OCI-LY7 (cell line): ENCODE results near the gene ESR2. TPM values are rescaled to one million over a fixed set of nuclear protein-coding genes. Genes with fewer than 3 reads are reported as not detected.
A peak's percentile ranks its signal among the peaks of the same experiment; 100 is the strongest.

ENCODE experiments used
- BruUV-seq: library from RNA; stranded (reverse); fragments of 400-500 nt; replicated peaks from 2 replicates; lab custom pipeline; 2021; lab: Mats Ljungman, UMichigan
- CTCF ChIA-PET: fragments of 300-600 bp; sonication (Branson Sonifier 250); formaldehyde crosslinking; loops from one replicate; lab custom pipeline; 2022; ENCODE audit warnings: antibody characterized with exemption; ENCODE audit not compliant: unreplicated experiment; lab: Charles Lee
- POLR2A ChIA-PET: fragments of 300-600 bp; sonication (Branson Sonifier 250); formaldehyde crosslinking; loops from one replicate; lab custom pipeline; 2022; ENCODE audit warnings: antibody characterized with exemption; lab: Charles Lee
- DNase-seq: peaks from one replicate; pipeline ENCODE4 v3.0.0-alpha.2; 2015; ENCODE audit warnings: low spot score
- H2AFZ ChIP-seq: fragments of 200-600 bp; sonication (generic), shearing (Covaris generic); 2 replicates; pipeline ENCODE4 v1.6.1; 2014; ENCODE audit warnings: mild to moderate bottlenecking, antibody characterized with exemption, low read length, moderate library complexity
- H3K27ac ChIP-seq: fragments of 200-600 bp; sonication (generic); 2 replicates; pipeline ENCODE4 v1.5.1; 2014; ENCODE audit warnings: mixed run types, low read depth, mild to moderate bottlenecking, moderate library complexity, low read length, inconsistent platforms; ENCODE audit not compliant: poor library complexity, severe bottlenecking
- H3K36me3 ChIP-seq: fragments of 200-600 bp; sonication (generic); 2 replicates; pipeline ENCODE4 v1.6.1; 2014; ENCODE audit warnings: mild to moderate bottlenecking, antibody characterized with exemption, low read length, moderate library complexity, mixed read lengths; ENCODE audit not compliant: insufficient read depth
- H3K4me1 ChIP-seq: fragments of 200-600 bp; sonication (generic); 2 replicates; pipeline ENCODE4 v1.5.1; 2014; ENCODE audit warnings: mild to moderate bottlenecking, low read length; ENCODE audit not compliant: insufficient read depth, poor library complexity, severe bottlenecking
- H3K4me2 ChIP-seq: fragments of 200-600 bp; sonication (generic); 2 replicates; pipeline ENCODE4 v1.6.1; 2014; ENCODE audit warnings: mild to moderate bottlenecking, low read length
- H3K4me3 ChIP-seq: fragments of 200-600 bp; sonication (generic); 2 replicates; pipeline ENCODE4 v1.5.1; 2014; ENCODE audit warnings: mild to moderate bottlenecking, low read depth, low read length; ENCODE audit not compliant: poor library complexity, severe bottlenecking
- H3K79me2 ChIP-seq: fragments of 200-600 bp; sonication (generic); 2 replicates; pipeline ENCODE4 v1.6.1; 2016; ENCODE audit warnings: low read depth, mild to moderate bottlenecking, low read length, moderate library complexity, mixed read lengths; ENCODE audit not compliant: insufficient read depth
- H3K9me2 ChIP-seq: fragments of 200-600 bp; sonication (generic); 2 replicates; pipeline ENCODE4 v1.6.1; 2016; ENCODE audit warnings: mild to moderate bottlenecking, low read length, mixed read lengths; ENCODE audit not compliant: insufficient read depth
- H3K9me3 ChIP-seq: fragments of 200-600 bp; sonication (generic); 2 replicates; pipeline ENCODE4 v1.6.1; 2014; ENCODE audit warnings: mild to moderate bottlenecking, mixed run types, low read length, mixed read lengths
- H4K20me1 ChIP-seq: fragments of 200-600 bp; sonication (generic); 2 replicates; pipeline ENCODE4 v1.6.1; 2014; ENCODE audit warnings: mild to moderate bottlenecking, antibody characterized with exemption, low read length, moderate library complexity, mixed read lengths; ENCODE audit not compliant: insufficient read depth
- CTCF ChIP-seq: fragments of 200-600 bp; sonication (generic); conservative IDR thresholded peaks from 2 replicates; pipeline ENCODE4 v1.5.1; 2014; ENCODE audit warnings: mild to moderate bottlenecking, antibody characterized with exemption, low read length, moderate library complexity, mixed read lengths
- EZH2phosphoT487 ChIP-seq: fragments of 200-600 bp; sonication (generic); IDR thresholded peaks from 2 replicates; pipeline ENCODE4 v1.6.1; 2018; ENCODE audit warnings: low read depth, borderline replicate concordance, mild to moderate bottlenecking, mixed run types, antibody characterized with exemption, low read length, moderate library complexity, mixed read lengths
- intact Hi-C: fragments of 100-400 bp; cut with micrococcal nuclease; formaldehyde crosslinking; loops from one replicate; pipeline ENCODE4 v1.10.0; 2022; ENCODE audit not compliant: unreplicated experiment
- total RNA-seq, 2 experiments: library from RNA; depleted of rRNA in 1 of 2; stranded (reverse); fragments of >200 nt in 1 of 2; shearing (Covaris generic) in 1 of 2; gene quantifications; 2 replicates each; pipeline ENCODE4 v1.2.3, GENCODE V29; 2014 to 2022

ESR2 gene
- total RNA-seq, 2 experiments from 2014 or later, result 13.4 to 37.7 TPM

GRCh38 chr14:64196056-64196455 is 98.1 kb downstream of the ESR2 start:
- no peaks in the 10 kb centered on the region for H3K79me2 ChIP-seq
- no peak overlapping the region for H3K4me3 ChIP-seq
- intact Hi-C loops, result no loop called here
- H3K4me1 ChIP-seq, result peaks cover 21% of the 10 kb centered on the region
- H3K9me2 ChIP-seq, result no peaks in the 10 kb centered on the region
- TF ChIP-seq EZH2phosphoT487 (no peak), CTCF (no peak)
- ChIA-PET CTCF (no interaction called here), POLR2A (interaction anchor here (0.6 to 1.7 kb wide), 5 partner anchors 36 to 544 kb away, joined by 3 to 11 read pairs (median 3); no protein-coding TSS in a partner anchor)
- no peak overlapping the region for H3K27ac ChIP-seq
- H3K36me3 ChIP-seq, result peaks cover 57% of the 10 kb centered on the region
- H3K9me3 ChIP-seq, result no peaks in the 10 kb centered on the region
- no TSS peak for BruUV-seq
- H2AFZ ChIP-seq, result no peak overlapping the region
- peak overlapping the region; percentile 10; the same call in 1 of the 2 replicates for H3K4me2 ChIP-seq
- DNase-seq, result no peak
- H4K20me1 ChIP-seq, result no peaks in the 10 kb centered on the region

- H3K4me2 ChIP-seq, result peak overlapping the region; percentile 42
- peak; percentile 17 for DNase-seq
- peaks cover 21% of the 10 kb centered on the region for H3K4me1 ChIP-seq
- peaks cover 65% of the 10 kb centered on the region for H3K36me3 ChIP-seq
- H3K9me3 ChIP-seq, result no peaks in the 10 kb centered on the region
- H3K4me3 ChIP-seq, result no peak overlapping the region
- no peaks in the 10 kb centered on the region for H3K9me2 ChIP-seq
- BruUV-seq, result no TSS peak
- POLR2A ChIA-PET, result interaction anchor here (0.5 to 1.7 kb wide), 8 partner anchors 41 to 543 kb away, joined by 3 to 11 read pairs (median 3); partner anchors contain the start of gene ESR2
- no peaks in the 10 kb centered on the region for H3K79me2 ChIP-seq
- no peak overlapping the region for H2AFZ ChIP-seq
- peak overlapping the region; percentile 22 for H3K27ac ChIP-seq
- intact Hi-C loops, result no loop called here
- no peaks in the 10 kb centered on the region for H4K20me1 ChIP-seq
- no peak for TF ChIP-seq EZH2phosphoT487
- no peak for TF ChIP-seq CTCF
- CTCF ChIA-PET, result no interaction called here
Measured at GRCh38 chr14:64195199-64195598, 99.0 kb downstream of the ESR2 start.

GRCh38 chr14:64194404-64194803 is 99.8 kb downstream of the ESR2 start:
- ChIA-PET POLR2A (interaction anchor here (0.6 to 1.5 kb wide), 4 partner anchors 24 to 250 kb away, joined by 3 read pairs; partner anchors contain the start of gene ESR2), CTCF (no interaction called here)
- Histone ChIP-seq H3K36me3 (peaks cover 73% of the 10 kb centered on the region), H4K20me1 (no peaks in the 10 kb centered on the region), H3K27ac (no peak overlapping the region), H3K9me2 (no peaks in the 10 kb centered on the region), H3K9me3 (no peaks in the 10 kb centered on the region), H3K4me1 (peaks cover 21% of the 10 kb centered on the region), H3K4me3 (no peak overlapping the region), H2AFZ (no peak overlapping the region), H3K79me2 (no peaks in the 10 kb centered on the region), H3K4me2 (peak overlapping the region; percentile 42; the same call in 1 of the 2 replicates)
- intact Hi-C loops, result no loop called here
- no TSS peak for BruUV-seq
- TF ChIP-seq EZH2phosphoT487 (no peak), CTCF (no peak)
- DNase-seq, result no peak
